Liver (tissue), 9 donors: Measurements from ENCODE around the gene AHRR. TPM values are rescaled to one million over a fixed set of nuclear protein-coding genes. Genes with fewer than 3 reads are reported as not detected.

Source experiments
- DNase-seq: peaks from one replicate; pipeline ENCODE4 v3.0.0-alpha.2; 2017; ENCODE audit warnings: low spot score
- H3K27ac ChIP-seq, 2 donors: one replicate each; pipeline ENCODE4 v1.7.0; 2013; ENCODE audit warnings: inconsistent platforms in 2 of 2, low read length in 2 of 2, control low read depth in 1 of 2, low read depth in 1 of 2, mild to moderate bottlenecking in 1 of 2
- H3K27me3 ChIP-seq, 4 donors: one replicate each; pipeline versions ENCODE4 v1.6.1 to v1.7.0; 2013; ENCODE audit warnings: low read length in 3 of 4, inconsistent platforms in 1 of 4, mild to moderate bottlenecking in 1 of 4, moderate library complexity in 1 of 4; ENCODE audit not compliant: control insufficient read depth in 4 of 4, insufficient read depth in 4 of 4
- H3K36me3 ChIP-seq, 4 donors: one replicate each; pipeline versions ENCODE4 v1.6.1 to v1.7.0; 2013; ENCODE audit warnings: low read length in 3 of 4, mild to moderate bottlenecking in 3 of 4, low read depth in 1 of 4, moderate library complexity in 1 of 4; ENCODE audit not compliant: control insufficient read depth in 4 of 4, insufficient read depth in 3 of 4
- H3K4me1 ChIP-seq, 4 donors: one replicate each; pipeline versions ENCODE4 v1.6.1 to v1.7.0; 2013; ENCODE audit warnings: low read length in 3 of 4, mild to moderate bottlenecking in 3 of 4, moderate library complexity in 1 of 4; ENCODE audit not compliant: control insufficient read depth in 4 of 4, insufficient read depth in 4 of 4
- H3K4me3 ChIP-seq, 3 donors: one replicate each; pipeline versions ENCODE4 v1.6.1 to v1.7.0; 2013; ENCODE audit warnings: low read length in 3 of 3, control low read depth in 1 of 3, low read depth in 1 of 3, mild to moderate bottlenecking in 1 of 3
- H3K9ac ChIP-seq, 2 donors: one replicate each; pipeline ENCODE4 v1.7.0; 2013; ENCODE audit warnings: low read length in 2 of 2, mild to moderate bottlenecking in 2 of 2, moderate library complexity in 2 of 2, control low read depth in 1 of 2, low read depth in 1 of 2
- H3K9me3 ChIP-seq, 4 donors: one replicate each; pipeline versions ENCODE4 v1.6.1 to v1.7.0; 2013; ENCODE audit warnings: low read length in 3 of 4; ENCODE audit not compliant: control insufficient read depth in 4 of 4
- CTCF ChIP-seq: fragments of 150-350 bp; IDR thresholded peaks from 2 replicates; pipeline ENCODE4 v1.5.1; 2017; ENCODE audit warnings: improper control_type of control experiment, low read depth, low read length; ENCODE audit not compliant: missing input control
- EGR1 ChIP-seq, 2 donors: IDR thresholded peaks; 2 replicates each; pipeline ENCODE4 v1.6.1; 2016 to 2018; ENCODE audit warnings: antibody characterized with exemption in 2 of 2, low read depth in 2 of 2
- FOXA1 ChIP-seq: IDR thresholded peaks from 2 replicates; pipeline ENCODE4 v1.6.1; 2016; ENCODE audit warnings: antibody characterized with exemption
- FOXA2 ChIP-seq: IDR thresholded peaks from 2 replicates; pipeline ENCODE4 v1.6.1; 2016; ENCODE audit warnings: antibody characterized with exemption
- GABPA ChIP-seq, 2 donors: IDR thresholded peaks in 1 of 2; conservative IDR thresholded peaks in 1 of 2; 2 replicates each; pipeline ENCODE4 v1.6.1; 2016; ENCODE audit warnings: antibody characterized with exemption in 2 of 2, mild to moderate bottlenecking in 1 of 2, moderate library complexity in 1 of 2
- HNF4A ChIP-seq, 2 donors: conservative IDR thresholded peaks; 2 replicates each; pipeline ENCODE4 v1.6.1; 2016; ENCODE audit warnings: antibody characterized with exemption in 2 of 2, mild to moderate bottlenecking in 2 of 2
- HNF4G ChIP-seq: IDR thresholded peaks from 2 replicates; pipeline ENCODE4 v1.6.1; 2016; ENCODE audit warnings: antibody characterized with exemption
- JUND ChIP-seq, 2 donors: IDR thresholded peaks; 2 replicates each; pipeline ENCODE4 v1.6.1; 2016; ENCODE audit warnings: antibody characterized with exemption in 2 of 2
- NR2F2 ChIP-seq: IDR thresholded peaks from 2 replicates; pipeline ENCODE4 v1.6.1; 2016; ENCODE audit warnings: antibody characterized with exemption
- RAD21 ChIP-seq, 2 donors: IDR thresholded peaks; 2 replicates each; pipeline ENCODE4 v1.6.1; 2016; ENCODE audit warnings: antibody characterized with exemption in 2 of 2, mild to moderate bottlenecking in 2 of 2
- RXRA ChIP-seq, 2 donors: IDR thresholded peaks; 2 replicates each; pipeline ENCODE4 v1.6.1; 2017 to 2018; ENCODE audit warnings: antibody characterized with exemption in 2 of 2, mild to moderate bottlenecking in 1 of 2
- SP1 ChIP-seq: IDR thresholded peaks from 2 replicates; pipeline ENCODE4 v1.6.1; 2018; ENCODE audit warnings: antibody characterized with exemption, mild to moderate bottlenecking
- TAF1 ChIP-seq: conservative IDR thresholded peaks from 2 replicates; pipeline ENCODE4 v1.6.1; 2016; ENCODE audit warnings: antibody characterized with exemption, mild to moderate bottlenecking
- YY1 ChIP-seq: IDR thresholded peaks from 2 replicates; pipeline ENCODE4 v1.6.1; 2016; ENCODE audit warnings: antibody characterized with exemption, mild to moderate bottlenecking
- WGBS: extraction: QIAGEN DNeasy Blood & Tissue Kit; methylation state at CpG from one replicate; pipeline ENCODE4 v1.1.7; 2013; 5-methylcytosine and 5-hydroxymethylcytosine counted together
- polyA plus RNA-seq, 2 donors: library from polyadenylated mRNA; stranded (reverse) in 1 of 2; unstranded in 1 of 2; fragments of 200-250 nt in 1 of 2; fragments of >200 nt in 1 of 2; fragmentation: Nextera tagmentation in 1 of 2; extraction: Ambion mirVana in 1 of 2; gene quantifications; one replicate each; pipeline versions ENCODE4 v1.2.1 to v1.2.3, GENCODE V29; 2013 to 2015
- total RNA-seq, 2 donors: library from RNA; depleted of rRNA; stranded (reverse); fragments of >200 nt; gene quantifications; one replicate each; pipeline ENCODE4 v1.2.3, GENCODE V29; 2014
- TF ChIP-seq, protein P1 (sequence below): IDR thresholded peaks from 2 replicates; pipeline ENCODE4 v1.6.1; 2016; ENCODE audit warnings: antibody characterized with exemption
- TF ChIP-seq, protein P2 (sequence below): IDR thresholded peaks from 2 replicates; pipeline ENCODE4 v1.6.1; 2016; ENCODE audit warnings: antibody characterized with exemption, mild to moderate bottlenecking
- TF ChIP-seq, protein P3 (sequence below): IDR thresholded peaks from 2 replicates; pipeline ENCODE4 v1.6.1; 2016; ENCODE audit warnings: antibody characterized with exemption
- TF ChIP-seq, protein P4 (sequence below): IDR thresholded peaks from 2 replicates; pipeline ENCODE4 v1.6.1; 2016; ENCODE audit warnings: antibody characterized with exemption
- donor health status: healthy.
- donor health status: healthy.
- donor health status: healthy.
- donor health status: healthy.
- donor health status: healthy.

AHRR gene
- total and polyA plus RNA-seq, 4 donors: 0.15 to 0.47 (median 0.24) TPM

DNA sequence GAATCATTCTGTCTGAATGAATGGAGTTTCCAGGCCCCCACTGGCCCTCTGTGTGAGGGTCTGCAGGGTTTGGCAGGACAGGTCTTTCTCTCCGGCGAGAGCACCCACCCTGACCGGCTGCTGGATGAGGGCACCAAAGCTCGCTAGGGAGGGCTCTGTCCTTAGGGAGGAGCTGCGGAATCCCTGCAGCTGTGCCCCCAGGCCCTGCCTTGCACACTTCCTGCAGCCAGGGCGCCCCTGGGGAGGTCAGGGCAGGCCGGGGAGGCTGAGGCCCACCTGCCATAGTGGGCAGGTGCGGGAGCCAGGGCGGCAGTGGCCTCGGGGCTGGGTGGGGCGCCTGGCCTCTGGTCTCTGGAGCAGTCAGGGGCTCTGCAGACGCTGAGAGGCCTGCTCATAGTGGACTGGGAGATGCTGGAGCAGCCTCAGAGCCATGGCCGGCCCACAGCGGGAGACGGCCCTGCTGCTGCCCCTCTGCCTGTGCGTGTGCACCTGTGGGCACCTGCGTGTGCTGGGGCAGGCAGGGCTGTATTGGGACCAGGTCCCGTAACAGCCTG, 157.5 kb downstream of the AHRR start:
- no peaks in the 10 kb centered on the region for H3K36me3 ChIP-seq
- H3K4me3 ChIP-seq: no peak overlapping the region
- peaks cover 3 to 7% (median 5%) of the 10 kb centered on the region in 4 donors for H3K4me1 ChIP-seq
- peaks cover 0 to 4% (median 0%) of the 10 kb centered on the region in 4 donors for H3K27me3 ChIP-seq
- H3K27ac ChIP-seq: no peak overlapping the region
- TF ChIP-seq FOXA1 (no peak), CTCF (no peak), RAD21 (IDR thresholded peaks at IDR 0.05) (no peak), EGR1 (IDR thresholded peaks at IDR 0.05; ENCODE audit: low read depth in 2 of 2) (no peak), NR2F2 (no peak), JUND (IDR thresholded peaks at IDR 0.05) (no peak), SP1 (no peak), YY1 (no peak), FOXA2 (no peak), GABPA (IDR thresholded peaks at IDR 0.05 in 1 of 2, conservative IDR thresholded peaks at IDR 0.05 in 1 of 2) (no peak), TAF1 (no peak), HNF4A (conservative IDR thresholded peaks at IDR 0.05) (no peak), RXRA (IDR thresholded peaks at IDR 0.05) (no peak), HNF4G (no peak)
- TF ChIP-seq, protein P1, sequence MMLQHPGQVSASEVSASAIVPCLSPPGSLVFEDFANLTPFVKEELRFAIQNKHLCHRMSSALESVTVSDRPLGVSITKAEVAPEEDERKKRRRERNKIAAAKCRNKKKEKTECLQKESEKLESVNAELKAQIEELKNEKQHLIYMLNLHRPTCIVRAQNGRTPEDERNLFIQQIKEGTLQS: no peak
- TF ChIP-seq, protein P2, sequence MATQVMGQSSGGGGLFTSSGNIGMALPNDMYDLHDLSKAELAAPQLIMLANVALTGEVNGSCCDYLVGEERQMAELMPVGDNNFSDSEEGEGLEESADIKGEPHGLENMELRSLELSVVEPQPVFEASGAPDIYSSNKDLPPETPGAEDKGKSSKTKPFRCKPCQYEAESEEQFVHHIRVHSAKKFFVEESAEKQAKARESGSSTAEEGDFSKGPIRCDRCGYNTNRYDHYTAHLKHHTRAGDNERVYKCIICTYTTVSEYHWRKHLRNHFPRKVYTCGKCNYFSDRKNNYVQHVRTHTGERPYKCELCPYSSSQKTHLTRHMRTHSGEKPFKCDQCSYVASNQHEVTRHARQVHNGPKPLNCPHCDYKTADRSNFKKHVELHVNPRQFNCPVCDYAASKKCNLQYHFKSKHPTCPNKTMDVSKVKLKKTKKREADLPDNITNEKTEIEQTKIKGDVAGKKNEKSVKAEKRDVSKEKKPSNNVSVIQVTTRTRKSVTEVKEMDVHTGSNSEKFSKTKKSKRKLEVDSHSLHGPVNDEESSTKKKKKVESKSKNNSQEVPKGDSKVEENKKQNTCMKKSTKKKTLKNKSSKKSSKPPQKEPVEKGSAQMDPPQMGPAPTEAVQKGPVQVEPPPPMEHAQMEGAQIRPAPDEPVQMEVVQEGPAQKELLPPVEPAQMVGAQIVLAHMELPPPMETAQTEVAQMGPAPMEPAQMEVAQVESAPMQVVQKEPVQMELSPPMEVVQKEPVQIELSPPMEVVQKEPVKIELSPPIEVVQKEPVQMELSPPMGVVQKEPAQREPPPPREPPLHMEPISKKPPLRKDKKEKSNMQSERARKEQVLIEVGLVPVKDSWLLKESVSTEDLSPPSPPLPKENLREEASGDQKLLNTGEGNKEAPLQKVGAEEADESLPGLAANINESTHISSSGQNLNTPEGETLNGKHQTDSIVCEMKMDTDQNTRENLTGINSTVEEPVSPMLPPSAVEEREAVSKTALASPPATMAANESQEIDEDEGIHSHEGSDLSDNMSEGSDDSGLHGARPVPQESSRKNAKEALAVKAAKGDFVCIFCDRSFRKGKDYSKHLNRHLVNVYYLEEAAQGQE: no peak
- TF ChIP-seq, protein P3, sequence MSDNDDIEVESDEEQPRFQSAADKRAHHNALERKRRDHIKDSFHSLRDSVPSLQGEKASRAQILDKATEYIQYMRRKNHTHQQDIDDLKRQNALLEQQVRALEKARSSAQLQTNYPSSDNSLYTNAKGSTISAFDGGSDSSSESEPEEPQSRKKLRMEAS: no peak
- TF ChIP-seq, protein P4, sequence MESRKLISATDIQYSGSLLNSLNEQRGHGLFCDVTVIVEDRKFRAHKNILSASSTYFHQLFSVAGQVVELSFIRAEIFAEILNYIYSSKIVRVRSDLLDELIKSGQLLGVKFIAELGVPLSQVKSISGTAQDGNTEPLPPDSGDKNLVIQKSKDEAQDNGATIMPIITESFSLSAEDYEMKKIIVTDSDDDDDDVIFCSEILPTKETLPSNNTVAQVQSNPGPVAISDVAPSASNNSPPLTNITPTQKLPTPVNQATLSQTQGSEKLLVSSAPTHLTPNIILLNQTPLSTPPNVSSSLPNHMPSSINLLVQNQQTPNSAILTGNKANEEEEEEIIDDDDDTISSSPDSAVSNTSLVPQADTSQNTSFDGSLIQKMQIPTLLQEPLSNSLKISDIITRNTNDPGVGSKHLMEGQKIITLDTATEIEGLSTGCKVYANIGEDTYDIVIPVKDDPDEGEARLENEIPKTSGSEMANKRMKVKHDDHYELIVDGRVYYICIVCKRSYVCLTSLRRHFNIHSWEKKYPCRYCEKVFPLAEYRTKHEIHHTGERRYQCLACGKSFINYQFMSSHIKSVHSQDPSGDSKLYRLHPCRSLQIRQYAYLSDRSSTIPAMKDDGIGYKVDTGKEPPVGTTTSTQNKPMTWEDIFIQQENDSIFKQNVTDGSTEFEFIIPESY: no peak
- whole genome bisulfite sequencing: 78% methylated on average over 18 of the region's 18 CpGs
- DNase-seq: no peak
- no peaks in the 10 kb centered on the region for H3K9me3 ChIP-seq
- no peak overlapping the region for H3K9ac ChIP-seq
